Forelimb muscle (tissue), 1 donor: ENCODE data around the gene NFATC2. TPM values are rescaled to one million over a fixed set of nuclear protein-coding genes. Genes with fewer than 3 reads are reported as not detected.
"Not testable (repeated sequence)": the region's sequence is repeated elsewhere in the genome, so short reads cannot be mapped to it uniquely, and the experiment has no call there.

Experiments
- DNase-seq: peaks from one replicate; pipeline ENCODE4 v3.0.0-alpha.2; 2013; ENCODE audit warnings: low read depth
- polyA plus RNA-seq: library from polyadenylated mRNA; unstranded; fragments of 120-200 nt; gene quantifications from one replicate; pipeline ENCODE4 v1.2.1, GENCODE V29; 2013; ENCODE audit not compliant: insufficient read length

NFATC2 gene
- polyA plus RNA-seq, 1 donor = 4.0 TPM

- no peak for DNase-seq
These were observed 184.3 kb downstream of the NFATC2 start for GRCh38 chr20:51358032-51358724.

GRCh38 chr20:51357543-51357942 lies 185.0 kb downstream of the NFATC2 start:
- no peak for DNase-seq

- no peak for DNase-seq
These were observed 185.6 kb downstream of the NFATC2 start for GRCh38 chr20:51356871-51357270.

GRCh38 chr20:51354769-51355319 lies 187.7 kb downstream of the NFATC2 start:
- DNase-seq = no peak

- DNase-seq = no peak
These were observed 188.2 kb downstream of the NFATC2 start for GRCh38 chr20:51354191-51354768.

- no peak for DNase-seq
These were observed 189.0 kb downstream of the NFATC2 start for GRCh38 chr20:51353491-51353890.

GRCh38 chr20:51352791-51353190 lies 189.7 kb downstream of the NFATC2 start:
- no peak for DNase-seq

- DNase-seq = no peak
These were observed 191.4 kb downstream of the NFATC2 start for GRCh38 chr20:51350941-51351631.

- DNase-seq = no peak
These were observed 193.6 kb downstream of the NFATC2 start for GRCh38 chr20:51348876-51349275.

GRCh38 chr20:51347831-51348230 lies 194.7 kb downstream of the NFATC2 start:
- no peak for DNase-seq

GRCh38 chr20:51346686-51347485 lies 195.6 kb downstream of the NFATC2 start:
- no peak for DNase-seq

GRCh38 chr20:51345601-51346101 lies 196.9 kb downstream of the NFATC2 start:
- DNase-seq = no peak

- not testable (repeated sequence) for DNase-seq
These were observed 198.7 kb downstream of the NFATC2 start for GRCh38 chr20:51343802-51344201.

- DNase-seq = no peak
These were observed 199.8 kb downstream of the NFATC2 start for GRCh38 chr20:51342510-51343236.

GRCh38 chr20:51341581-51341980 lies 200.9 kb downstream of the NFATC2 start:
- DNase-seq = no peak

GRCh38 chr20:51340451-51340840 lies 202.1 kb downstream of the NFATC2 start:
- DNase-seq = no peak

- DNase-seq = no peak
These were observed 202.6 kb downstream of the NFATC2 start for GRCh38 chr20:51339721-51340450.

GRCh38 chr20:51338692-51339440 lies 203.7 kb downstream of the NFATC2 start:
- DNase-seq = no peak

GRCh38 chr20:51337126-51337805 lies 205.3 kb downstream of the NFATC2 start:
- DNase-seq = no peak
